Left ventricle myocardium inferior (tissue), 1 donor: ENCODE measurements around the gene CTPS1. TPM values are rescaled to one million over a fixed set of nuclear protein-coding genes. Genes with fewer than 3 reads are reported as not detected.

ENCODE experiments used
- DNase-seq: peaks from one replicate; pipeline ENCODE4 v3.0.0-alpha.2; 2020
- H3K27ac ChIP-seq: fragments of 200-600 bp; replicated peaks from 2 replicates; pipeline ENCODE4 v1.8.0; 2021
- H3K27me3 ChIP-seq: fragments of 200-600 bp; 2 replicates; pipeline ENCODE4 v1.8.0; 2021; ENCODE audit warnings: low read depth
- H3K36me3 ChIP-seq: fragments of 200-600 bp; 2 replicates; pipeline ENCODE4 v1.8.0; 2021
- H3K4me1 ChIP-seq: fragments of 200-600 bp; 2 replicates; pipeline ENCODE4 v1.8.0; 2021
- H3K4me3 ChIP-seq: fragments of 200-600 bp; 2 replicates; pipeline ENCODE4 v1.8.0; 2021; ENCODE audit warnings: mild to moderate bottlenecking, moderate library complexity
- H3K9me3 ChIP-seq: fragments of 200-600 bp; replicated peaks from 2 replicates; pipeline ENCODE4 v1.8.0; 2021
- CTCF ChIP-seq: fragments of 200-600 bp; IDR thresholded peaks from 2 replicates; pipeline ENCODE4 v1.8.0; 2021; ENCODE audit warnings: antibody characterized with exemption, mild to moderate bottlenecking, borderline replicate concordance
- intact Hi-C: fragments of 100-400 bp; cut with micrococcal nuclease; formaldehyde crosslinking; loops from one replicate; pipeline ENCODE4 v1.11.0; 2022
- total RNA-seq: library from RNA; stranded (reverse); fragmentation: NEBNext Ultra II Directional; extraction: Animal tissue kit (Norgen Biotek cat#: 25700); gene quantifications from one replicate; pipeline ENCODE4 v1.2.1, GENCODE V29; 2021
- donor health status: DM: no; HTN: yes; CAD: no; lungs with severe emphysema.

CTPS1 gene
- total RNA-seq, 1 donor from 2014 or later, result 7.1 TPM

- H3K4me3 ChIP-seq, result no peak overlapping the region
- H3K27me3 ChIP-seq, result no peaks in the 10 kb centered on the region
- TF ChIP-seq CTCF, result no peak
- intact Hi-C loops, result no loop called here
- peaks cover 33% of the 10 kb centered on the region for H3K4me1 ChIP-seq
- H3K9me3 ChIP-seq, result no peaks in the 10 kb centered on the region
- H3K27ac ChIP-seq, result peak overlapping the region; percentile 72
- DNase-seq, result no peak
- H3K36me3 ChIP-seq, result peaks cover 48% of the 10 kb centered on the region
Observed at GRCh38 chr1:41013024-41013423, 33.5 kb downstream of the CTPS1 start.

GRCh38 chr1:41013796-41014195, 34.3 kb downstream of the CTPS1 start:
- peaks cover 40% of the 10 kb centered on the region for H3K36me3 ChIP-seq
- TF ChIP-seq CTCF, result no peak

GRCh38 chr1:41014871-41015270, 35.4 kb downstream of the CTPS1 start:
- Histone ChIP-seq H3K36me3 (peaks cover 29% of the 10 kb centered on the region), H3K4me3 (no peak overlapping the region), H3K27me3 (no peaks in the 10 kb centered on the region), H3K27ac (no peak overlapping the region), H3K4me1 (peaks cover 33% of the 10 kb centered on the region), H3K9me3 (no peaks in the 10 kb centered on the region)
- intact Hi-C loops, result no loop called here
- no peak for DNase-seq
- no peak for TF ChIP-seq CTCF

More at GRCh38 chr1:41013796-41014195, 34.3 kb downstream of the CTPS1 start:
- Histone ChIP-seq H3K9me3 (no peaks in the 10 kb centered on the region), H3K4me3 (peak overlapping the region; percentile 2), H3K4me1 (peaks cover 33% of the 10 kb centered on the region), H3K27ac (peak overlapping the region; percentile 72), H3K27me3 (no peaks in the 10 kb centered on the region)
- no peak for DNase-seq
- intact Hi-C loops, result no loop called here

- no peak overlapping the region for H3K27ac ChIP-seq
- H3K4me3 ChIP-seq, result no peak overlapping the region
- H3K36me3 ChIP-seq, result peaks cover 24% of the 10 kb centered on the region
- no peak for DNase-seq
- intact Hi-C loops, result no loop called here
- no peaks in the 10 kb centered on the region for H3K9me3 ChIP-seq
- H3K27me3 ChIP-seq, result no peaks in the 10 kb centered on the region
- H3K4me1 ChIP-seq, result peaks cover 33% of the 10 kb centered on the region
- no peak for TF ChIP-seq CTCF
Observed at GRCh38 chr1:41015281-41015896, 35.9 kb downstream of the CTPS1 start.

- peaks cover 19% of the 10 kb centered on the region for H3K36me3 ChIP-seq
- no peaks in the 10 kb centered on the region for H3K9me3 ChIP-seq
- no peak for DNase-seq
- no peaks in the 10 kb centered on the region for H3K27me3 ChIP-seq
- no peak overlapping the region for H3K27ac ChIP-seq
- intact Hi-C loops, result no loop called here
- TF ChIP-seq CTCF, result no peak
- no peak overlapping the region for H3K4me3 ChIP-seq
- peaks cover 36% of the 10 kb centered on the region for H3K4me1 ChIP-seq
Observed at GRCh38 chr1:41015897-41016470, 36.5 kb downstream of the CTPS1 start.
